ENCODE results near the gene MEPCE.
"Not testable (repeated sequence)": the region's sequence is repeated elsewhere in the genome, so short reads cannot be mapped to it uniquely, and the experiment has no call there.

- TF ChIP-seq, protein P1, sequence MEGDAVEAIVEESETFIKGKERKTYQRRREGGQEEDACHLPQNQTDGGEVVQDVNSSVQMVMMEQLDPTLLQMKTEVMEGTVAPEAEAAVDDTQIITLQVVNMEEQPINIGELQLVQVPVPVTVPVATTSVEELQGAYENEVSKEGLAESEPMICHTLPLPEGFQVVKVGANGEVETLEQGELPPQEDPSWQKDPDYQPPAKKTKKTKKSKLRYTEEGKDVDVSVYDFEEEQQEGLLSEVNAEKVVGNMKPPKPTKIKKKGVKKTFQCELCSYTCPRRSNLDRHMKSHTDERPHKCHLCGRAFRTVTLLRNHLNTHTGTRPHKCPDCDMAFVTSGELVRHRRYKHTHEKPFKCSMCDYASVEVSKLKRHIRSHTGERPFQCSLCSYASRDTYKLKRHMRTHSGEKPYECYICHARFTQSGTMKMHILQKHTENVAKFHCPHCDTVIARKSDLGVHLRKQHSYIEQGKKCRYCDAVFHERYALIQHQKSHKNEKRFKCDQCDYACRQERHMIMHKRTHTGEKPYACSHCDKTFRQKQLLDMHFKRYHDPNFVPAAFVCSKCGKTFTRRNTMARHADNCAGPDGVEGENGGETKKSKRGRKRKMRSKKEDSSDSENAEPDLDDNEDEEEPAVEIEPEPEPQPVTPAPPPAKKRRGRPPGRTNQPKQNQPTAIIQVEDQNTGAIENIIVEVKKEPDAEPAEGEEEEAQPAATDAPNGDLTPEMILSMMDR (IDR thresholded peaks at IDR 0.05): not testable (repeated sequence)
- not testable (repeated sequence) for TF ChIP-seq POLR2AphosphoS5 (IDR thresholded peaks at IDR 0.05; ENCODE audit: low read depth, low read length); REST (IDR thresholded peaks at IDR 0.05; ENCODE audit: insufficient read depth in 1 of 2, low read depth in 2 of 2, low read length in 1 of 2); SIN3A (IDR thresholded peaks at IDR 0.05; ENCODE audit: borderline replicate concordance, insufficient read depth, low read depth, low read length); TCF7L2 (IDR thresholded peaks at IDR 0.05; ENCODE audit: low read depth, low read length)
These were observed 17.7 kb downstream of the MEPCE start for GRCh38 chr7:100447363-100447762.
